Measurements from ENCODE around the gene SELENOP.

DNA sequence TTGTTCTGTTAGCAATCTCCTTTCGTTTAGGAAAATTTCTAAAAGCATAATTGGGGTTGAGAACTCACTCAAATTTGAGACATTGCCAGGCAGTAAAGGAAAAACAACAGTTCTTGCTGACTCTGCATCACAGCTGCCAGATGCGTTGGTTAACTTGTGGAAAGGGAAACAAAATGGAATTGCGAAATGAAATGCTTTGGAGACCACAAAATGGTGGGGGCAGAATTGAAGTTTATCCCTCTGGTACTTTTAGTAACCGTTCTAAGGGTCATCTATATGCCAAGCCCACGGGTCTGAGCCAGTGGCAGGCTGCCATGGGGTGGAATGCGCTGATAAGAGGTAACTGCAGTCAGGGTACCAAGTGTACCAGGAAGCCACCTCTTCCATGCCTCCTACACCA, 28.6 kb upstream of the SELENOP start:
- no peak for TF ChIP-seq RAD21 (conservative IDR thresholded peaks at IDR 0.05)
- TF ChIP-seq, protein P1, sequence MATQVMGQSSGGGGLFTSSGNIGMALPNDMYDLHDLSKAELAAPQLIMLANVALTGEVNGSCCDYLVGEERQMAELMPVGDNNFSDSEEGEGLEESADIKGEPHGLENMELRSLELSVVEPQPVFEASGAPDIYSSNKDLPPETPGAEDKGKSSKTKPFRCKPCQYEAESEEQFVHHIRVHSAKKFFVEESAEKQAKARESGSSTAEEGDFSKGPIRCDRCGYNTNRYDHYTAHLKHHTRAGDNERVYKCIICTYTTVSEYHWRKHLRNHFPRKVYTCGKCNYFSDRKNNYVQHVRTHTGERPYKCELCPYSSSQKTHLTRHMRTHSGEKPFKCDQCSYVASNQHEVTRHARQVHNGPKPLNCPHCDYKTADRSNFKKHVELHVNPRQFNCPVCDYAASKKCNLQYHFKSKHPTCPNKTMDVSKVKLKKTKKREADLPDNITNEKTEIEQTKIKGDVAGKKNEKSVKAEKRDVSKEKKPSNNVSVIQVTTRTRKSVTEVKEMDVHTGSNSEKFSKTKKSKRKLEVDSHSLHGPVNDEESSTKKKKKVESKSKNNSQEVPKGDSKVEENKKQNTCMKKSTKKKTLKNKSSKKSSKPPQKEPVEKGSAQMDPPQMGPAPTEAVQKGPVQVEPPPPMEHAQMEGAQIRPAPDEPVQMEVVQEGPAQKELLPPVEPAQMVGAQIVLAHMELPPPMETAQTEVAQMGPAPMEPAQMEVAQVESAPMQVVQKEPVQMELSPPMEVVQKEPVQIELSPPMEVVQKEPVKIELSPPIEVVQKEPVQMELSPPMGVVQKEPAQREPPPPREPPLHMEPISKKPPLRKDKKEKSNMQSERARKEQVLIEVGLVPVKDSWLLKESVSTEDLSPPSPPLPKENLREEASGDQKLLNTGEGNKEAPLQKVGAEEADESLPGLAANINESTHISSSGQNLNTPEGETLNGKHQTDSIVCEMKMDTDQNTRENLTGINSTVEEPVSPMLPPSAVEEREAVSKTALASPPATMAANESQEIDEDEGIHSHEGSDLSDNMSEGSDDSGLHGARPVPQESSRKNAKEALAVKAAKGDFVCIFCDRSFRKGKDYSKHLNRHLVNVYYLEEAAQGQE (IDR thresholded peaks at IDR 0.05; ENCODE audit: borderline replicate concordance) = no peak
- TF ChIP-seq, protein P2, sequence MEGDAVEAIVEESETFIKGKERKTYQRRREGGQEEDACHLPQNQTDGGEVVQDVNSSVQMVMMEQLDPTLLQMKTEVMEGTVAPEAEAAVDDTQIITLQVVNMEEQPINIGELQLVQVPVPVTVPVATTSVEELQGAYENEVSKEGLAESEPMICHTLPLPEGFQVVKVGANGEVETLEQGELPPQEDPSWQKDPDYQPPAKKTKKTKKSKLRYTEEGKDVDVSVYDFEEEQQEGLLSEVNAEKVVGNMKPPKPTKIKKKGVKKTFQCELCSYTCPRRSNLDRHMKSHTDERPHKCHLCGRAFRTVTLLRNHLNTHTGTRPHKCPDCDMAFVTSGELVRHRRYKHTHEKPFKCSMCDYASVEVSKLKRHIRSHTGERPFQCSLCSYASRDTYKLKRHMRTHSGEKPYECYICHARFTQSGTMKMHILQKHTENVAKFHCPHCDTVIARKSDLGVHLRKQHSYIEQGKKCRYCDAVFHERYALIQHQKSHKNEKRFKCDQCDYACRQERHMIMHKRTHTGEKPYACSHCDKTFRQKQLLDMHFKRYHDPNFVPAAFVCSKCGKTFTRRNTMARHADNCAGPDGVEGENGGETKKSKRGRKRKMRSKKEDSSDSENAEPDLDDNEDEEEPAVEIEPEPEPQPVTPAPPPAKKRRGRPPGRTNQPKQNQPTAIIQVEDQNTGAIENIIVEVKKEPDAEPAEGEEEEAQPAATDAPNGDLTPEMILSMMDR (IDR thresholded peaks at IDR 0.05; ENCODE audit: poor library complexity, severe bottlenecking) = no peak
- TF ChIP-seq EZH2 (IDR thresholded peaks at IDR 0.05; ENCODE audit: borderline replicate concordance, insufficient read depth, low read length, poor library complexity, severe bottlenecking) = no peak
- TF ChIP-seq TAF1 (IDR thresholded peaks at IDR 0.05; ENCODE audit: low read depth) = no peak
- no peak for TF ChIP-seq MXI1 (conservative IDR thresholded peaks at IDR 0.05; ENCODE audit: poor library complexity, severe bottlenecking)
- TF ChIP-seq EP300 (conservative IDR thresholded peaks at IDR 0.05; ENCODE audit: poor library complexity, severe bottlenecking) = no peak
- no peak for TF ChIP-seq SMC3 (conservative IDR thresholded peaks at IDR 0.05; ENCODE audit: poor library complexity)
- no peak for TF ChIP-seq POLR2AphosphoS5 (IDR thresholded peaks at IDR 0.05)

Data from neural cell (in vitro differentiated cells).